Measurements from ENCODE around the gene CRB2. TPM values are rescaled to one million over a fixed set of nuclear protein-coding genes. Genes with fewer than 3 reads are reported as not detected.

Gene CRB2
- total RNA-seq, 2 experiments from 2014 or later, result 0.09 TPM; not detected in 1

DNA sequence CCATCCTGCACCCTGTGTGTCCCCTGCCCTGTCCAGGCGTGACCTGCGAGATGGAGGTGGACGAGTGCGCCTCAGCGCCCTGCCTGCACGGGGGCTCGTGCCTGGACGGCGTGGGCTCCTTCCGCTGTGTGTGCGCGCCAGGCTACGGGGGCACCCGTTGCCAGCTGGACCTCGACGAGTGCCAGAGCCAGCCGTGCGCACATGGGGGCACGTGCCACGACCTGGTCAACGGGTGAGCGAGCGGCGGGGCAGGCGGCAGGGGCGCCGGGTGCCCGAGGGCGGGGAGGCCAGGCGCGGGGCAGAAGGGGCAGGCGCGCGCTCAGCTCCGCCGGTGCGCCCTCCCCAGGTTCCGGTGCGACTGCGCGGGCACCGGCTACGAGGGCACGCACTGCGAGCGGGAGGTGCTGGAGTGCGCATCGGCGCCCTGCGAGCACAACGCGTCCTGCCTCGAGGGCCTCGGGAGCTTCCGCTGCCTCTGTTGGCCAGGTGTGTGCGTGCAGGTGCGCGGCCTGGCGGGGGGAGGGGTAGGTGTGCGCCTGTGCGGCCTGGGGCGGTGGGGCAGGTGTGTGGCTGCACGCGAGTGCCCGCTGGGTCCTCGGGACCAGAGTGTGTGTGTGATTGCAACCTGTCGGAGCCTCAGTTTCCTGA lies 10.0 kb downstream of the CRB2 start:
- intact Hi-C loops (cut with micrococcal nuclease), result no loop called here
- no peak overlapping the region for H3K27ac Mint-ChIP-seq
- CTCF ChIA-PET, result interaction anchor here (1.0 to 1.5 kb wide), 2 partner anchors 20 to 22 kb away, joined by 3 to 4 read pairs; no protein-coding TSS in a partner anchor
- H3K36me3 Mint-ChIP-seq (ENCODE audit: low read depth), result no peaks in the 10 kb centered on the region
- DNase-seq (no peak), ATAC-seq (no peak)
- no peak overlapping the region for H3K4me3 Mint-ChIP-seq
- no peaks in the 10 kb centered on the region for H3K9me3 Mint-ChIP-seq
- no peaks in the 10 kb centered on the region for H3K4me1 Mint-ChIP-seq (ENCODE audit: low read depth)
- POLR2A ChIA-PET, result no interaction called here
- TF ChIP-seq, protein P1, sequence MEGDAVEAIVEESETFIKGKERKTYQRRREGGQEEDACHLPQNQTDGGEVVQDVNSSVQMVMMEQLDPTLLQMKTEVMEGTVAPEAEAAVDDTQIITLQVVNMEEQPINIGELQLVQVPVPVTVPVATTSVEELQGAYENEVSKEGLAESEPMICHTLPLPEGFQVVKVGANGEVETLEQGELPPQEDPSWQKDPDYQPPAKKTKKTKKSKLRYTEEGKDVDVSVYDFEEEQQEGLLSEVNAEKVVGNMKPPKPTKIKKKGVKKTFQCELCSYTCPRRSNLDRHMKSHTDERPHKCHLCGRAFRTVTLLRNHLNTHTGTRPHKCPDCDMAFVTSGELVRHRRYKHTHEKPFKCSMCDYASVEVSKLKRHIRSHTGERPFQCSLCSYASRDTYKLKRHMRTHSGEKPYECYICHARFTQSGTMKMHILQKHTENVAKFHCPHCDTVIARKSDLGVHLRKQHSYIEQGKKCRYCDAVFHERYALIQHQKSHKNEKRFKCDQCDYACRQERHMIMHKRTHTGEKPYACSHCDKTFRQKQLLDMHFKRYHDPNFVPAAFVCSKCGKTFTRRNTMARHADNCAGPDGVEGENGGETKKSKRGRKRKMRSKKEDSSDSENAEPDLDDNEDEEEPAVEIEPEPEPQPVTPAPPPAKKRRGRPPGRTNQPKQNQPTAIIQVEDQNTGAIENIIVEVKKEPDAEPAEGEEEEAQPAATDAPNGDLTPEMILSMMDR (IDR thresholded peaks at IDR 0.05), result no peak
- H3K27me3 Mint-ChIP-seq, result peaks cover 17% of the 10 kb centered on the region

DNA sequence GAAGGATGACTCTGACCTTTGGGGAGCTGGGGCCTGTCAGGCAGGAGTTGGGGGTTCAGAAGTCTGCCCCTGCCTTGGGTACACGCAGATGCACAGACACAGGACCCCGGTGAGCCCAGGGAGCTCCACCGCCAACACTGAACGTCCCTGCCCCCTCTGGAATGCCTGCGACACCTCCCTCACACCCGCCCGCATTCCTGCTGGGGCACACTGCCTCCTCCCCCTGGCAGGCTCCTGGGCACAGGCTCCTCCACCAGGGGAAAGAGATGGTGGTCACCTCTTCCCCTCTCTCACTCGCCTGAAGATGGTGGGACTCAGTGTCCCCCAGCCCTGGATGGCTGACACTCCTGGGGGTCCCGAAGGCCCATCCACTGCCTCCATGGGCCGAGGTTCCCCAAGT lies 12.0 kb downstream of the CRB2 start:
- CTCF ChIA-PET, result interaction anchor here (1.3 kb wide), 1 partner anchor 18 kb away, joined by 5 read pairs; no protein-coding TSS in a partner anchor
- DNase-seq (no peak), ATAC-seq (no peak)
- TF ChIP-seq, protein P1 (IDR thresholded peaks at IDR 0.05), result no peak
- intact Hi-C loops (cut with micrococcal nuclease), result no loop called here
- Mint-ChIP-seq H3K36me3 (ENCODE audit: low read depth) (no peaks in the 10 kb centered on the region), H3K27ac (no peak overlapping the region), H3K27me3 (peaks cover 34% of the 10 kb centered on the region), H3K9me3 (no peaks in the 10 kb centered on the region), H3K4me1 (ENCODE audit: low read depth) (no peaks in the 10 kb centered on the region), H3K4me3 (no peak overlapping the region)
- POLR2A ChIA-PET, result no interaction called here

DNA sequence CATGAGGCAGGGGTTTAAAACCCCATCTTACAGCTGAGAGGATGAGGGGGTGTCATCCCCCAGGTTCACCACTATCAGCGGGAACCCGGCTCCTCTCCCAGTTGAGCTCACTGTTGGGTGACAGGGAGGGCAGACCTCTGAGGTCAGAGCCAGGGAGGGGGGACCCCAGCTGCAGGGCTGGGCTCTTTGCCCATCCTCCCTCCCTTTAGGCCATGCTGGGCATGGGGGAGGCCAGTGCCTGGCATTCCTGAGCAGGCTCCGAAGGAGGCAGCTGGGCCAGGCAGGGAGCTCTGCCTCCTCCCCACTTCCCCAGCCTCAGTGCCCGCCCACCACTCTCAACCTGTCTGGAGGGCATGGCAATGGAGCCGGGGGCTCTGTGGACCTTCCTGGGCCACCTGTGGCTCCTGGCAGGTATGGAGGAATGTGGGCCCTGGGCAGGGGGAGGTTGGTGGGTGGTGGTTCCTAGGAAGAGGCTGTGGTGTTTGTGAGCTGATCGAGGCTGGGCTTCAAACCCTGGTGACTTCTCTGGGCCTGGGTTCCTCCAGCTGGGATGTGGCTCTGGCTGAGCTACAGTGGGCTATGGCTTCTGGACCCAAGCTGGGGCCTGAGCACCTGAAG lies 12.6 kb downstream of the CRB2 start:
- Mint-ChIP-seq H3K4me1 (ENCODE audit: low read depth) (no peaks in the 10 kb centered on the region), H3K36me3 (ENCODE audit: low read depth) (no peaks in the 10 kb centered on the region), H3K9me3 (no peaks in the 10 kb centered on the region), H3K4me3 (no peak overlapping the region), H3K27me3 (peaks cover 34% of the 10 kb centered on the region), H3K27ac (no peak overlapping the region)
- DNase-seq (no peak), ATAC-seq (no peak)
- ChIA-PET CTCF (interaction anchor here (1.3 kb wide), 1 partner anchor 19 kb away, joined by 5 read pairs; no protein-coding TSS in a partner anchor), POLR2A (interaction anchor here (0.9 kb wide), 1 partner anchor 14 kb away, joined by 3 read pairs; no protein-coding TSS in a partner anchor)
- intact Hi-C loops (cut with micrococcal nuclease), result no loop called here
- TF ChIP-seq, protein P1 (IDR thresholded peaks at IDR 0.05), result no peak

DNA sequence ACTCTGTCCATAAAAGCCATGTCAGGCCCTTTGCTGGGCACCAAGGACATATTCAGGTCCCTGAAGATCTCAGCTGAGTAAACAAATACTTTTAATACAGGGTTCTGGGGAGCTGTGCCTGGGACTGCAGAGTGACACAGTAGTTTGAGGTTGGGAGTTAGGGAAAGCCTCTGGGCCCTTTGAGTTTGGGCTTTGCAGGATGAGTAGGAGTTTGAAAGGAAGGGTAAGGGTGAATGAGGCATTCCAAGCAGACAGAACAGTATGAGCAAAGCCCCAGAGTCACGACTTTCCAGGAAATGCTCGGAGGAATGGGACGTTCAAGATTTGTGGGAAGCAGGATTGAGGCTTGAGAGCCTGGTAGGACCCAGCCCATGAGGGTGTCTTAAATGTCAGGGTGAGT lies 13.3 kb downstream of the CRB2 start:
- no peak for DNase-seq
- Mint-ChIP-seq H3K27me3 (peaks cover 38% of the 10 kb centered on the region), H3K4me3 (no peak overlapping the region), H3K27ac (no peak overlapping the region), H3K36me3 (ENCODE audit: low read depth) (no peaks in the 10 kb centered on the region), H3K4me1 (ENCODE audit: low read depth) (no peaks in the 10 kb centered on the region), H3K9me3 (no peaks in the 10 kb centered on the region)
- TF ChIP-seq, protein P1 (IDR thresholded peaks at IDR 0.05), result no peak
- CTCF ChIA-PET, result interaction anchor here (1.3 kb wide), 1 partner anchor 19 kb away, joined by 5 read pairs; no protein-coding TSS in a partner anchor
- intact Hi-C loops (cut with micrococcal nuclease), result no loop called here
- ATAC-seq, result no peak
- POLR2A ChIA-PET, result interaction anchor here (0.9 kb wide), 1 partner anchor 15 kb away, joined by 3 read pairs; no protein-coding TSS in a partner anchor

DNA sequence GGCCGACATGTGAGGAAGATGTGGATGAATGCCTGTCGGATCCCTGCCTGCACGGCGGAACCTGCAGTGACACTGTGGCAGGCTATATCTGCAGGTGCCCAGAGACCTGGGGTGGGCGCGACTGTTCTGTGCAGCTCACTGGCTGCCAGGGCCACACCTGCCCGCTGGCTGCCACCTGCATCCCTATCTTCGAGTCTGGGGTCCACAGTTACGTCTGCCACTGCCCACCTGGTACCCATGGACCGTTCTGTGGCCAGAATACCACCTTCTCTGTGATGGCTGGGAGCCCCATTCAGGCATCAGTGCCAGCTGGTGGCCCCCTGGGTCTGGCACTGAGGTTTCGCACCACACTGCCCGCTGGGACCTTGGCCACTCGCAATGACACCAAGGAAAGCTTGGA lies 14.1 kb downstream of the CRB2 start:
- H3K4me1 Mint-ChIP-seq (ENCODE audit: low read depth), result no peaks in the 10 kb centered on the region
- H3K36me3 Mint-ChIP-seq (ENCODE audit: low read depth), result no peaks in the 10 kb centered on the region
- TF ChIP-seq, protein P1 (IDR thresholded peaks at IDR 0.05), result no peak
- DNase-seq, result no peak
- intact Hi-C loops (cut with micrococcal nuclease), result no loop called here
- ChIA-PET POLR2A (no interaction called here), CTCF (no interaction called here)
- no peak overlapping the region for H3K27ac Mint-ChIP-seq
- ATAC-seq, result no peak
- H3K9me3 Mint-ChIP-seq, result no peaks in the 10 kb centered on the region
- peaks cover 45% of the 10 kb centered on the region for H3K27me3 Mint-ChIP-seq
- no peak overlapping the region for H3K4me3 Mint-ChIP-seq
